GM19043 (cell line): ENCODE measurements around the gene FUT8.
"Not testable (repeated sequence)": the region's sequence is repeated elsewhere in the genome, so short reads cannot be mapped to it uniquely, and the experiment has no call there.

ENCODE experiments used
- ATAC-seq: cut with Tn5 transposase; IDR thresholded peaks from one replicate; pipeline ENCODE4 v1.9.1; 2021; ENCODE audit warnings: low read depth; ENCODE audit not compliant: unreplicated experiment

FUT8 gene

GRCh38 chr14:65600742-65601141, 188.2 kb downstream of the FUT8 start:
- no peak for ATAC-seq

DNA sequence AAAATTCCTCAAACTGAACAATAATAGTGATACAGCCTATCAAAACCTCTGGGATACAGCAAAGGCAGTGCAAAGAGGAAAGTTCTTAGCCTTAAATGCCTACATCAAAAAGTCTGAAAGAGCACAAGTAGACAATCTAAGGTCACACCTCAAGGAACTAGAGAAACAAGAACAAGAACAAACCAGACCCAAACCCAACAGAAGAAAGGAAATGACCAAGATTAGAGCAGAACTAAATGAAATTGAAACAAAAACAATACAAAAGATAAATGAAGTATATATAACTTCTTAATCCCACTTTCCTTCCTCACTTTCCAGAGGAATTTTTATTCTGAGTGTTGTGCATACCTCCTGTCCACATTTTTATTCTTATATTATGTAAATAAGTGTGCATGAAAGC, 192.0 kb downstream of the FUT8 start:
- ATAC-seq, result no peak

GRCh38 chr14:65604936-65605335, 192.4 kb downstream of the FUT8 start:
- ATAC-seq, result no peak

DNA sequence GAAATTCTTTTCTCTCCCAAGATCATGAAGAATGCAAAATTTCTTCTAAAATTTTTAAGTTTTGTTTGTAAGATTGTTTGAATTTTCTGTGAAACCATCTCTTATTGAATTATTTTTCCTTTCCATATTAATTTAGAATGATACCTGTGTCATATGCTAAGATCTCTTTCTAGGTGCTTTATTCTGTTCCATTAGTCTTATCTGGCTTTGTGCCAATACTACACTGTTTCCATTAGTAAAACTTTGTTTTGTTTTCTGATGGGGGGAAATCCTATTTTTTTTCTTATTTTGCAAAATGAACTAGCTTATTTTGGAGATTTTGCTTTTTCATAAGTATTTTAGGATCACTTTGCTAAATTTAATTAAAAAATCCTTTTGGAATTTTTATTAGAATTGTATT, 193.9 kb downstream of the FUT8 start:
- no peak for ATAC-seq

GRCh38 chr14:65613131-65613650, 200.7 kb downstream of the FUT8 start:
- no peak for ATAC-seq

GRCh38 chr14:65618996-65619395, 206.5 kb downstream of the FUT8 start:
- no peak for ATAC-seq

DNA sequence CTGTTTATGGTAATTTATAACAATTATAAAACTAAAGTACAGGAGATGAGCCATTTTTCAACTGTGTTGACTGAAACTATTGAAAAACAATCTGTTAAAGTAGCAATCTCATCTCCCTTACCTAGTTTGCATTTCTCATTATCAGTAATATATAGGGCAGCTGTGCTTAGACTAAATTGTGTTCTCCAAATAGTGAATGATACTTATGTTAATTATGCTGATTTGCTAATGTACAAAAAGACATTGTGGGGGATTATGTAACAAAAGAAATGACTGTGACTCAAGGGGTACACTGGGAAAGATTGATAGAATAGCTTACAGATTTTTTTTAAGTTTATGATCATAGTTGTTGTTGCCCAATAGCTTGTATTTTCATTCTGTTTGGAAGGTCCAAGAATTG, 207.7 kb downstream of the FUT8 start:
- no peak for ATAC-seq

- ATAC-seq, result no peak
These were observed 210.2 kb downstream of the FUT8 start for GRCh38 chr14:65622703-65623102.

- ATAC-seq, result no peak
These were observed 211.2 kb downstream of the FUT8 start for GRCh38 chr14:65623759-65624158.

DNA sequence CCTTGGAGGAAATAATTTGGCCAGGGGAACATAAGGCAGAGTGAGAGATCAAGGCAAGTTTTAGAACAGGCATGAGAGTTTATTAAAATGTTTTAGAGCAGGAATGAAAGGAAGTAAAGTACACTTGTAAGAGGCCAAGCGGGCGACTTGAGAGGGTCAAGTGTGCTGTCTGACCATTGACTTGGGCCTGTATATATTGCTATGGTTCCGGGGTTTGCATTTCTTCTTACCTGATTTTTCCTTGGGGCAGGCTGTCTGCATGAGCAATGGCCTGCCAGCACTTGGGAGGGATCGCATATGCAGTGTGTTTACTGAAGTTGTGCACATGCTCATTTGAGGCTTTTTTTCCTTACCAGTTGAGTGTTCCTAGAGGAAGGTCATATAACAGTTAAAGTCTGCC, 214.8 kb downstream of the FUT8 start:
- no peak for ATAC-seq

DNA sequence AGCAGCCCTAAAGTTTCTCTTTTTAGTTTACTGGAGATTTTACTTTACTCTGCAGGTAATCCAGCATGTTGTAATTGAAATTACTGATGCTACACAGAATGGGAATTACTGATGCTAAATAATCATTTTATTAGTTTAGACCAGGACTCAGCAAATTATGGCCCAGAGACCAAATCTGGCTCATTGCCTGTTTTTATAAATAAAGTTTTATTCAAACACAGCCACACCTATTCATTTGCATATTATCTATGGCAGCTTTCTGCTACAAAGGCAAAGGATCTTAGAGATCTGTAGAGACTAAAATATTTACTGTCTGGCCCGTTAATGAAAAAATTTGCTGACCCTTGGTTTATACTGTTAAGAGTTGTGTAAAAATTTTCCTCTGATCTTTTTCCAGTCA, 216.1 kb downstream of the FUT8 start:
- ATAC-seq, result no peak

DNA sequence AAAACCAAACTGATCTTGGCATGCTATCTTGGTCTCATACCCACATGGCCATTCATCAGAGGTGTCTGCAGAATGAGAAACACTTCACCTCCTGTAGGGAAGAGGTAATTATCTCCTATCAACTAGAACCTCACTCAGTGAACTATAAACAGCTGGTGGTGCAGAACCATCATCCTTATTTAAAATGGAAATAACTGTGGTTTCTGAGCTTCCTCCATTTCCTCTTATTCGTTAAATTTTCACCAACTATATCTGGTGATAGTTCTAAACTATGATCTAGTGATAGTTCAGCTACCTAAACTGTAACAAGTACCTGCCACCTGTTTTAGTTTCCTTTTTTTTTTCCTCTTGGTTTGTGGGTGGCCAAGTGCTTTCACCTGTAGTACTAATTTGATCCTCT, 218.5 kb downstream of the FUT8 start:
- ATAC-seq, result no peak

GRCh38 chr14:65632487-65632886, 220.0 kb downstream of the FUT8 start:
- no peak for ATAC-seq

GRCh38 chr14:65633666-65634065, 221.1 kb downstream of the FUT8 start:
- not testable (repeated sequence) for ATAC-seq

DNA sequence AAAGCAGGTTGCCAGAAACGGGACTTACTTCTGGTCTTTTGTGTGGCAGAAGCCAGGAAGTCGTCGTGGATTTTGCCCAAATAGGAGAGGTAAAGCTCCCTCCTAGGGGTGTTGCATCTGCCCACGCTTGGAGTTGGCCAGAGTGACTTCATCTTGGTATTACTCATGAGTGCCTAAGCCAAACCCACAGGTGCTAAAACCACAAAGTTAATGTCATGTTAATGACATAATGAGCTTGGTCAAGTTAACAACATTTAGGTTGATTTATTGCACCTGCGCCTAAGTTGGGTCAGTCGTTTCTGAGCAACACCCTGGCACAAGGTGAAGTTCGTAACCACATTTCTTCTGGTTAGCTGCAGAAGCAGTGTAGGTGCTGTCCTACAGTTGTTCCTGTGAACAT, 225.2 kb downstream of the FUT8 start:
- peak; percentile 70 for ATAC-seq

DNA sequence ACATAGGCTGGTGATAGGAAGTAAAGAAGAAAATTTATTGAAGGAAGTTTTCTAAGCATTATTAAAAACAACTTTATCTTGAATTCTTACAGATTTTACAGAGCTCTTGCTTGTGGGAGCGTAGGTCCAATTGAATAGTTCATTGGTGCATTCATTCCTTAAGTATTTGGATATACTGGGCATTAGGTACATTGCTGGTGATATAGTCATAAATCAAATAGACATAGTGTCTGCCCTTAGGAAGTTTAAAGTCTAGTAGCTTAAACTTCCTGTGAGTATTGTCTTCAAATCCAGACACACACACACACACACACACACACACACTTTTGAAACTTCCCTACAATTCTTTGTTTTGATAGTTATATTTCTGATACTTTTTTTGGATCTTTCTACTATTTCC, 226.7 kb downstream of the FUT8 start:
- ATAC-seq, result no peak

DNA sequence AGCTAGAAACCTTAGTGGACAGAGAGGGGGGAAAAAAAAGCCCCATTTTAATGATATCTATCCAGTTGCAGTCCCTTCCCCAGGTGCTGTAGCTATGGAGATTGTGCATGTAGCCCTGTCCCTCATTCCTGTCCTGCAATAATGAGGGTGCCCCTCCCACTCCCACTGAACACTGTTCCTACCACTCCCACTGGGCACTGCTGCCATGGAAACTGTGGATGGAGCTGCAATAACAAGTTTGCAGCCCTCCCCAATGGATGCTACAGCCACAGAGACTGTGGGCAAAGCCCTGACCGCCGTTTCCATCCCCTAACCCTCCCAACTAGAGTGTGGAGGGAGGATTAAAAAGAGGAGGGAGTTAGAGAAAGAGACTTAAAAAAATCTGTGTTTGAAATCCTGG, 238.3 kb downstream of the FUT8 start:
- ATAC-seq, result no peak

DNA sequence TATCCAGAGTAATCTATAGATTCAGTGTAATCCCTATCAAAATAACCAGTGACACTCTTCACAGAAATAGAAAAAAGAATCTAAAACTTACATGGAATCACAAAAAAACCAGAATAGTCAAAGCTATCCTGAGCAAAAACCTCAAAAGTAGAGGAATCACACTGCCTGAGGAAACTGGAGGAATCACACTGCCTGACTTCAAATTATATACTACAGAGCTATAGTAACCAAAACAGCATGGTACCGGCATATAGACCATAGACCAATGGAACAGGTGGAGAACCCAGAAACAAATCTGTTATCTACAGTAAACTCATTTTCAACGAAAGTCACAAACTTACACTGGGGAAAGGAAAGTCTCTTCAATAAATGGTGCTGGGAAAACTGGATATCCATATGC, 244.0 kb downstream of the FUT8 start:
- ATAC-seq, result no peak

GRCh38 chr14:65658202-65658601, 245.7 kb downstream of the FUT8 start:
- ATAC-seq, result no peak

GRCh38 chr14:65661865-65662264, 249.3 kb downstream of the FUT8 start:
- no peak for ATAC-seq

DNA sequence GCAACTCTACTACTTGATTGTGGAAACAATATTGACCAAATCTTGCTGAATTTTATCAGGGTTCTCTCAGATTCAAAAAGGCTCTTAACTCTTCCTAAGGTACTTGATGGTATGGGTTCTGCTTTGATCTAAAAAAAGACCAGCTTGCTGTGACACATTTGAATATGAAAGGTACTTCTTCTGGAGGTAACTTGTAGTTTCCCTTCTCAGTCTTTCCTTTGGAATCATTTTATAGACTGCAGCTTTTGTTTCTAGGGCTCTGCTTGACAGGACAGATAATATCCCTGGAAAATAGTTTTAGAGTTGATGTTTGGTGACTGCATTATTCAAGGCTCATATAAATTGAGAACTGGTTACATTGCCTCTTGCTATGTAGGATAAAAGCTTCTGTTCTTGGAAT, 251.9 kb downstream of the FUT8 start:
- ATAC-seq, result no peak

- ATAC-seq, result no peak
These were observed 264.0 kb downstream of the FUT8 start for GRCh38 chr14:65676361-65677014.

- no peak for ATAC-seq
These were observed 273.0 kb downstream of the FUT8 start for GRCh38 chr14:65685572-65685971.
